Measurements from ENCODE around the gene AWAT2.
"Not testable (repeated sequence)": the region's sequence is repeated elsewhere in the genome, so short reads cannot be mapped to it uniquely, and the experiment has no call there.

AWAT2 gene

GRCh38 chrX:70001269-70001668, 48.5 kb downstream of the AWAT2 start:
- DNase-seq (ENCODE audit: low read depth) = no peak

- DNase-seq (ENCODE audit: low read depth) = not testable (repeated sequence)
Measured at GRCh38 chrX:69998299-69998698, 51.4 kb downstream of the AWAT2 start.

DNA sequence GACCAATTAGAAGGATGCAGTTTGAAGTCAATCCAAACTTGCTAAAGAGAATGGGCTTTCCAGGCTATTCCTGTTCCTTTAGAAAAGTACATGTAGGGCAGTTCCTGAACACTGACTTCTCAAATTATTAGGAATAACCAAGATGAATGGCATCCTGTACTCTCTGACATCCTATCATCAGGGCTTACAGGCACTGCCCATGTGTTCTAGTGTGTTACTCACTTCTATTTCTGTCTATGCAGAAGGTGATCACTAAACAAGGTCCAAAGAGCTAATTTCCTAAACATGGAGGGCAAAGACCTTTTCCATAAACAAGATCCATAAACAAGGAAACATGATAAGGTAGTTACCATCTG, 53.6 kb downstream of the AWAT2 start:
- DNase-seq (ENCODE audit: low read depth) = no peak

DNA sequence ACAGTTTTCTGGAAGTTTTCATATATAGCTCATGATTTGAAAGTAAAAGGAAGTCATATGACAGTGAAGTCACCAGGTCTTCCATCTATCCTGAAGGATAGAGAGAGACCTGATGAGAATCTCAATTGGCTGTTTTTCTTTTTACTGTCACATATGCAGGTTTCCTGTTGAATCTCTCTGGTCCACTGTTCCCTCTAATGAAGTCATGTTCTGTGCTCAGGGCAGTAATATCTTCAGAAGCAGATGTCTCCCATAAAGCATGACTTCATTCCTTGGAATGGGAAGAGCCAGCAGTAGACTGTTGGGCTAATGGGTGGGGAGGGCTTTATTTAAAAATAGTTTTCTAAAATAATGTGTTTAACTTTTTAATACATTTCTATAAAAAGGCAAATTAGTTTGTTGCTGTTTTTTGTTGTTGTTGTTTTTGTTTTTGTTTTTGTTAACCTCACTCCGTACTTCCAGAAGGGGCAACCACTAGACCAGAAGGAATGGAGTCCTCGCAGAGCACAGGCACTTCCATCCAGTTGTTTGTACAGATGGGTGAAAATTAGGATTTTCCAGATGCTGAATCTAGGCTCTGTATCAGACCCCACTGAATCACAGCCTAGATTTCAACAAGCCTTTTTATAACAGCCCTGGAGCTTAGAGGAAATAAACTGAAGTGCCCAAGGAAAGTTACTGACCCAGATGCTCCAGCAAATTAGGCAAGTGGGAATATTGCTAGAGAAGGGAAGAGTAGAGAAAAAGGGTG, 54.2 kb downstream of the AWAT2 start:
- no peak for DNase-seq (ENCODE audit: low read depth)

GRCh38 chrX:69993494-69993893, 56.2 kb downstream of the AWAT2 start:
- DNase-seq (ENCODE audit: low read depth) = no peak

- no peak for DNase-seq (ENCODE audit: low read depth)
Measured at GRCh38 chrX:69991685-69992084, 58.1 kb downstream of the AWAT2 start.
